HCT116 (cell line): Measurements from ENCODE around the gene HINT2. TPM values are rescaled to one million over a fixed set of nuclear protein-coding genes. Genes with fewer than 3 reads are reported as not detected.

Source experiments
- ATAC-seq: fragments of 200-7000 bp; cut with Tn5 transposase; 2 replicates; pipeline ENCODE4 v1.9.1; 2020; ENCODE audit warnings: mild to moderate bottlenecking, moderate library complexity
- BruUV-seq: library from RNA; stranded (reverse); fragments of 400-500 nt; replicated peaks from 2 replicates; lab custom pipeline; 2021; lab: Mats Ljungman, UMichigan
- CTCF ChIA-PET: fragments of 300-600 bp; sonication (Branson Sonifier 250); formaldehyde crosslinking; loops from one replicate; lab custom pipeline; 2021; ENCODE audit warnings: antibody characterized with exemption; lab: Charles Lee
- POLR2A ChIA-PET: fragments of 300-600, 350-600 bp; sonication (Branson Sonifier 250); formaldehyde crosslinking; loops from one replicate; lab custom pipeline; 2021; ENCODE audit warnings: antibody characterized with exemption; lab: Charles Lee
- RAD21 ChIA-PET, 2 experiments: fragments of 300-600 bp; sonication (Branson Sonifier 250); formaldehyde crosslinking; loops; one replicate each; lab custom pipeline; 2023; ENCODE audit warnings: low total read pairs in 2 of 2; ENCODE audit not compliant: uncharacterized antibody in 2 of 2, unreplicated experiment in 2 of 2, low non-redundant PET in 1 of 2; lab: Charles Lee
- DNase-seq: peaks from one replicate; pipeline ENCODE4 v3.0.0-alpha.2; 2010; ENCODE audit warnings: low read depth, low spot score
- H2AFZ ChIP-seq: fragments of 200-600 bp; shearing (Covaris generic), sonication (generic); 2 replicates; pipeline ENCODE4 v1.6.1; 2017; ENCODE audit warnings: low read depth, mixed run types, mixed read lengths, antibody characterized with exemption, low read length; ENCODE audit not compliant: poor library complexity, severe bottlenecking
- H3K27ac ChIP-seq: 2 replicates; pipeline ENCODE4 v1.5.1; 2012; ENCODE audit warnings: low read depth, low read length
- H3K27me3 ChIP-seq: fragments of 200-600 bp; sonication (generic); 2 replicates; pipeline ENCODE4 v1.6.1; 2016; ENCODE audit warnings: mixed run types, low read length, mixed read lengths; ENCODE audit not compliant: insufficient read depth
- H3K36me3 ChIP-seq, 2 experiments: fragments of 200-500 bp in 1 of 2; fragments of 200-600 bp in 1 of 2; sonication (Bioruptor generic) in 1 of 2; sonication (generic) in 1 of 2; 2 replicates each; pipeline versions ENCODE4 v1.5.1 to v1.6.1; 2014 to 2016; ENCODE audit warnings: low read length in 2 of 2, inconsistent platforms in 1 of 2, mixed read lengths in 1 of 2, mixed run types in 1 of 2; ENCODE audit not compliant: insufficient read depth in 2 of 2, control insufficient read depth in 1 of 2
- H3K4me1 ChIP-seq, 2 experiments: fragments of 200-600 bp in 1 of 2; sonication (generic) in 1 of 2; 2 replicates each; pipeline versions ENCODE4 v1.5.1 to v1.6.1; 2012 to 2017; ENCODE audit warnings: low read length in 2 of 2, inconsistent platforms in 1 of 2, mild to moderate bottlenecking in 1 of 2, mixed read lengths in 1 of 2, mixed run types in 1 of 2, moderate library complexity in 1 of 2; ENCODE audit not compliant: insufficient read depth in 2 of 2, control insufficient read depth in 1 of 2
- H3K4me2 ChIP-seq: fragments of 200-600 bp; sonication (generic); 2 replicates; pipeline ENCODE4 v1.6.1; 2017; ENCODE audit warnings: mixed run types, low read length, mixed read lengths
- H3K4me3 ChIP-seq, 2 experiments: fragments of 200-600 bp in 1 of 2; sonication (generic) in 1 of 2; replicated peaks in 1 of 2; 2 replicates each; pipeline ENCODE4 v1.5.1; 2011 to 2016; ENCODE audit warnings: low read length in 2 of 2, control low read depth in 1 of 2, low read depth in 1 of 2, mild to moderate bottlenecking in 1 of 2, mixed read lengths in 1 of 2, mixed run types in 1 of 2
- H3K79me2 ChIP-seq: fragments of 200-600 bp; sonication (generic); 2 replicates; pipeline ENCODE4 v1.6.1; 2017; ENCODE audit warnings: mild to moderate bottlenecking, mixed run types, low read length, moderate library complexity, mixed read lengths; ENCODE audit not compliant: insufficient read depth
- H3K9ac ChIP-seq: fragments of 200-600 bp; sonication (generic); 2 replicates; pipeline ENCODE4 v1.6.1; 2016; ENCODE audit warnings: low read length, mixed read lengths
- H3K9me2 ChIP-seq: fragments of 200-600 bp; sonication (generic), shearing (Covaris generic); 2 replicates; pipeline ENCODE4 v1.6.1; 2017; ENCODE audit warnings: mixed run types, mild to moderate bottlenecking, moderate library complexity; ENCODE audit not compliant: insufficient read depth
- H3K9me3 ChIP-seq, 2 experiments: fragments of 200-500 bp in 1 of 2; fragments of 200-600 bp in 1 of 2; sonication (Bioruptor generic) in 1 of 2; sonication (generic) in 1 of 2; 2 replicates each; pipeline ENCODE4 v1.6.1; 2014 to 2017; ENCODE audit warnings: low read length in 2 of 2, mixed read lengths in 2 of 2, inconsistent platforms in 1 of 2, low read depth in 1 of 2, mild to moderate bottlenecking in 1 of 2, mixed run types in 1 of 2, moderate library complexity in 1 of 2; ENCODE audit not compliant: control insufficient read depth in 1 of 2, insufficient read depth in 1 of 2
- H4K20me1 ChIP-seq: fragments of 200-600 bp; sonication (generic), shearing (Covaris generic); 2 replicates; pipeline ENCODE4 v1.6.1; 2017; ENCODE audit warnings: mixed run types, mild to moderate bottlenecking, moderate library complexity; ENCODE audit not compliant: insufficient read depth
- CBX3 ChIP-seq: IDR thresholded peaks from 2 replicates; pipeline ENCODE4 v1.6.1; 2012; ENCODE audit warnings: low read depth
- CTCF ChIP-seq, 3 experiments: fragments of 200-600 bp in 1 of 3; sonication (generic) in 1 of 3; IDR thresholded peaks in 2 of 3; conservative IDR thresholded peaks in 1 of 3; 2 replicates each; pipeline ENCODE4 v1.5.1; 2012 to 2017; ENCODE audit warnings: low read depth in 2 of 3, low read length in 2 of 3, antibody characterized with exemption in 1 of 3, borderline replicate concordance in 1 of 3, control low read depth in 1 of 3, mild to moderate bottlenecking in 1 of 3, mixed read lengths in 1 of 3, mixed run types in 1 of 3, moderate library complexity in 1 of 3; ENCODE audit not compliant: insufficient read depth in 1 of 3
- EGR1 ChIP-seq: IDR thresholded peaks from 2 replicates; pipeline ENCODE4 v1.6.1; 2012; ENCODE audit warnings: low read depth
- EZH2phosphoT487 ChIP-seq: fragments of 200-600 bp; IDR thresholded peaks from 2 replicates; pipeline ENCODE4 v1.6.1; 2018; ENCODE audit warnings: antibody characterized with exemption, borderline replicate concordance
- JUND ChIP-seq: IDR thresholded peaks from 2 replicates; pipeline ENCODE4 v1.6.1; 2012
- MAX ChIP-seq: IDR thresholded peaks from 2 replicates; pipeline ENCODE4 v1.6.1; 2012
- POLR2A ChIP-seq: IDR thresholded peaks from 2 replicates; pipeline ENCODE4 v1.7.0; 2011; ENCODE audit warnings: borderline replicate concordance; ENCODE audit not compliant: insufficient read depth, insufficient read length; ENCODE audit errors: extremely low read depth
- RAD21 ChIP-seq: IDR thresholded peaks from 2 replicates; pipeline ENCODE4 v1.6.1; 2012; ENCODE audit warnings: low read depth, mild to moderate bottlenecking
- ZFX ChIP-seq: fragments of 450-650 bp; IDR thresholded peaks from 2 replicates; pipeline ENCODE4 v1.6.1; 2017
- intact Hi-C: fragments of 100-400 bp; cut with micrococcal nuclease; formaldehyde crosslinking; loops from 2 replicates; pipeline ENCODE4 v1.10.0; 2022
- total RNA-seq: library from RNA; stranded (reverse); gene quantifications from one replicate; pipeline ENCODE4 v1.2.1, GENCODE V29; 2021; ENCODE audit not compliant: unreplicated experiment
- TF ChIP-seq, protein P1 (sequence below): IDR thresholded peaks from 2 replicates; pipeline ENCODE4 v1.6.1; 2011; ENCODE audit warnings: mild to moderate bottlenecking, low read length, moderate library complexity; ENCODE audit not compliant: insufficient replicate concordance; ENCODE audit errors: extremely low read depth
- TF ChIP-seq, protein P2 (sequence below): IDR thresholded peaks from 2 replicates; pipeline ENCODE4 v1.6.1; 2012
- TF ChIP-seq, protein P3 (sequence below): IDR thresholded peaks from 2 replicates; pipeline ENCODE4 v1.6.1; 2012; ENCODE audit warnings: low read depth

HINT2 gene
- total RNA-seq, 1 experiment from 2014 or later: 49.0 TPM

- no peak for TF ChIP-seq CTCF (IDR thresholded peaks at IDR 0.05 in 2 of 3, conservative IDR thresholded peaks at IDR 0.05 in 1 of 3; ENCODE audit: borderline replicate concordance in 1 of 3, insufficient read depth in 1 of 3, low read depth in 2 of 3, low read length in 2 of 3)
These were observed 36.3 kb downstream of the HINT2 start (continued) for GRCh38 chr9:35778496-35778895.

- no TSS peak for BruUV-seq
- no peak for ATAC-seq
- no peak overlapping the region for H2AFZ ChIP-seq
These were observed 38.8 kb downstream of the HINT2 start for GRCh38 chr9:35776018-35776417.

More at GRCh38 chr9:35776018-35776417, 38.8 kb downstream of the HINT2 start:
- Histone ChIP-seq H3K79me2 (no peaks in the 10 kb centered on the region), H3K9me3 (no peaks in the 10 kb centered on the region), H3K4me1 (peaks cover 2 to 6% of the 10 kb centered on the region in 2 experiments; a peak in 2 of 4 replicates), H4K20me1 (no peaks in the 10 kb centered on the region), H3K4me3 (no peak overlapping the region), H3K9me2 (no peaks in the 10 kb centered on the region), H3K36me3 (no peaks in the 10 kb centered on the region), H3K27ac (no peak overlapping the region), H3K9ac (no peak overlapping the region), H3K27me3 (no peaks in the 10 kb centered on the region), H3K4me2 (no peak overlapping the region)
- no peak for TF ChIP-seq CTCF (IDR thresholded peaks at IDR 0.05 in 2 of 3, conservative IDR thresholded peaks at IDR 0.05 in 1 of 3; ENCODE audit: borderline replicate concordance in 1 of 3, insufficient read depth in 1 of 3, low read depth in 2 of 3, low read length in 2 of 3)
- TF ChIP-seq POLR2A: no peak
- TF ChIP-seq, protein P1, sequence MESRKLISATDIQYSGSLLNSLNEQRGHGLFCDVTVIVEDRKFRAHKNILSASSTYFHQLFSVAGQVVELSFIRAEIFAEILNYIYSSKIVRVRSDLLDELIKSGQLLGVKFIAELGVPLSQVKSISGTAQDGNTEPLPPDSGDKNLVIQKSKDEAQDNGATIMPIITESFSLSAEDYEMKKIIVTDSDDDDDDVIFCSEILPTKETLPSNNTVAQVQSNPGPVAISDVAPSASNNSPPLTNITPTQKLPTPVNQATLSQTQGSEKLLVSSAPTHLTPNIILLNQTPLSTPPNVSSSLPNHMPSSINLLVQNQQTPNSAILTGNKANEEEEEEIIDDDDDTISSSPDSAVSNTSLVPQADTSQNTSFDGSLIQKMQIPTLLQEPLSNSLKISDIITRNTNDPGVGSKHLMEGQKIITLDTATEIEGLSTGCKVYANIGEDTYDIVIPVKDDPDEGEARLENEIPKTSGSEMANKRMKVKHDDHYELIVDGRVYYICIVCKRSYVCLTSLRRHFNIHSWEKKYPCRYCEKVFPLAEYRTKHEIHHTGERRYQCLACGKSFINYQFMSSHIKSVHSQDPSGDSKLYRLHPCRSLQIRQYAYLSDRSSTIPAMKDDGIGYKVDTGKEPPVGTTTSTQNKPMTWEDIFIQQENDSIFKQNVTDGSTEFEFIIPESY: no peak
- no peak for TF ChIP-seq CBX3
- no peak for TF ChIP-seq JUND
- TF ChIP-seq RAD21: no peak
- TF ChIP-seq EZH2phosphoT487: no peak
- no peak for TF ChIP-seq ZFX
- TF ChIP-seq, protein P2, sequence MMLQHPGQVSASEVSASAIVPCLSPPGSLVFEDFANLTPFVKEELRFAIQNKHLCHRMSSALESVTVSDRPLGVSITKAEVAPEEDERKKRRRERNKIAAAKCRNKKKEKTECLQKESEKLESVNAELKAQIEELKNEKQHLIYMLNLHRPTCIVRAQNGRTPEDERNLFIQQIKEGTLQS: no peak
- TF ChIP-seq EGR1: no peak
- TF ChIP-seq, protein P3, sequence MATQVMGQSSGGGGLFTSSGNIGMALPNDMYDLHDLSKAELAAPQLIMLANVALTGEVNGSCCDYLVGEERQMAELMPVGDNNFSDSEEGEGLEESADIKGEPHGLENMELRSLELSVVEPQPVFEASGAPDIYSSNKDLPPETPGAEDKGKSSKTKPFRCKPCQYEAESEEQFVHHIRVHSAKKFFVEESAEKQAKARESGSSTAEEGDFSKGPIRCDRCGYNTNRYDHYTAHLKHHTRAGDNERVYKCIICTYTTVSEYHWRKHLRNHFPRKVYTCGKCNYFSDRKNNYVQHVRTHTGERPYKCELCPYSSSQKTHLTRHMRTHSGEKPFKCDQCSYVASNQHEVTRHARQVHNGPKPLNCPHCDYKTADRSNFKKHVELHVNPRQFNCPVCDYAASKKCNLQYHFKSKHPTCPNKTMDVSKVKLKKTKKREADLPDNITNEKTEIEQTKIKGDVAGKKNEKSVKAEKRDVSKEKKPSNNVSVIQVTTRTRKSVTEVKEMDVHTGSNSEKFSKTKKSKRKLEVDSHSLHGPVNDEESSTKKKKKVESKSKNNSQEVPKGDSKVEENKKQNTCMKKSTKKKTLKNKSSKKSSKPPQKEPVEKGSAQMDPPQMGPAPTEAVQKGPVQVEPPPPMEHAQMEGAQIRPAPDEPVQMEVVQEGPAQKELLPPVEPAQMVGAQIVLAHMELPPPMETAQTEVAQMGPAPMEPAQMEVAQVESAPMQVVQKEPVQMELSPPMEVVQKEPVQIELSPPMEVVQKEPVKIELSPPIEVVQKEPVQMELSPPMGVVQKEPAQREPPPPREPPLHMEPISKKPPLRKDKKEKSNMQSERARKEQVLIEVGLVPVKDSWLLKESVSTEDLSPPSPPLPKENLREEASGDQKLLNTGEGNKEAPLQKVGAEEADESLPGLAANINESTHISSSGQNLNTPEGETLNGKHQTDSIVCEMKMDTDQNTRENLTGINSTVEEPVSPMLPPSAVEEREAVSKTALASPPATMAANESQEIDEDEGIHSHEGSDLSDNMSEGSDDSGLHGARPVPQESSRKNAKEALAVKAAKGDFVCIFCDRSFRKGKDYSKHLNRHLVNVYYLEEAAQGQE: no peak
- TF ChIP-seq MAX: no peak
- ChIA-PET RAD21 (no interaction called here), CTCF (interaction anchor here (0.8 to 1.7 kb wide), 3 partner anchors 14 to 106 kb away, joined by 5 to 6 read pairs (median 6); no protein-coding TSS in a partner anchor), POLR2A (no interaction called here)
- intact Hi-C loops: no loop called here
- no peak for DNase-seq
